Measurements from ENCODE around the gene CES4A.

DNA sequence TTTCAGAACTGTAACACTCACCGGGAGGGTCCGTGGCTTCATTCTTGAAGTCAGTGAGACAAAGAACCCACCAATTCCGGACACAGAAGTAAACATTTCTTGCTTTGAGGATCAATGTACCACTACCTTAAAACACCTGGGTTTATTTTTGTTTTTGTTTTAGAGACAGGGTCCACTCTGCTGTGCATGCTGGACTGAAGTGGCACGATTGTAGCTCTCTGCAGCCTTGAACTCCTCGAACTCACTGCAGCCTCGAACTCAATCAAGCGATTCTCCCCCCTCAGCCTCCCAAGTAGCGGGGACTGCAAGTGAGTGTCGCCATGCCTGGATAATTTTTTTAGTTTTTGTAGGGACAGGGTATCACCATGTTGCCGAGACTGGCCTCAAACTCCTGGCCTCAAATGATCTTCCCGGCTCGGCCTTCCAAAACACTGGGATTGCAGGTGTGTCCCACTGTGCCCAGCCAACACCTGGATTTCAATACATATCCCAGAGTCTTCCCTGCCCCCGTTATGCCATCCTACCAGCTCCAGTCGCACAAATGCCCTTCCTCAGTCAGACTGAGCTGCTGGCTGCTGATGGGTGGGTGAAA lies 13.0 kb upstream of the CES4A start:
- TF ChIP-seq CTCF (optimal IDR thresholded peaks at IDR 0.05 in 1 of 3, IDR thresholded peaks at IDR 0.05 in 1 of 3, conservative IDR thresholded peaks at IDR 0.05 in 1 of 3; ENCODE audit: extremely low read depth in 1 of 3, insufficient read depth in 2 of 3, low read length in 3 of 3) (no peak), EZH2 (IDR thresholded peaks at IDR 0.05; ENCODE audit: low read length) (no peak)
